IMR-90 (cell line): ENCODE measurements around the gene SNRNP200. TPM values are rescaled to one million over a fixed set of nuclear protein-coding genes. Genes with fewer than 3 reads are reported as not detected.

Source experiments
- ATAC-seq: fragments of 200-7000 bp; cut with Tn5 transposase; 2 replicates; pipeline ENCODE4 v1.9.1; 2020; ENCODE audit warnings: low read depth, mild to moderate bottlenecking, moderate library complexity
- BruUV-seq: library from RNA; stranded (reverse); fragments of 400-500 nt; replicated peaks from 2 replicates; lab custom pipeline; 2021; lab: Mats Ljungman, UMichigan
- CTCF ChIA-PET: fragments of 300-600 bp; formaldehyde crosslinking; extraction: SDS; loops from one replicate; lab custom pipeline; 2021; ENCODE audit warnings: antibody characterized with exemption; lab: Yijun Ruan, JAX
- POLR2A ChIA-PET: fragments of 300-600 bp; sonication (Branson Sonifier 250); formaldehyde crosslinking; loops from one replicate; lab custom pipeline; 2022; ENCODE audit warnings: antibody characterized with exemption; ENCODE audit not compliant: unreplicated experiment; lab: Charles Lee
- DNase-seq: peaks from one replicate; pipeline ENCODE4 v3.0.0; 2013
- H2AFZ ChIP-seq: replicated peaks from 2 replicates; pipeline ENCODE3; 2013; ENCODE audit warnings: low read length, mild to moderate bottlenecking; ENCODE audit not compliant: poor library complexity
- H2AK5ac ChIP-seq: 2 replicates; pipeline ENCODE4 v1.6.1; 2013; ENCODE audit warnings: low read depth, low read length, inconsistent platforms
- H2AK9ac ChIP-seq: replicated peaks from 2 replicates; pipeline ENCODE3; 2013; ENCODE audit warnings: mild to moderate bottlenecking, low read depth, low read length, moderate library complexity; ENCODE audit not compliant: poor library complexity
- H2BK120ac ChIP-seq: 2 replicates; pipeline ENCODE4 v1.6.1; 2013; ENCODE audit warnings: low read depth, low read length, inconsistent platforms
- H2BK15ac ChIP-seq: 3 replicates; pipeline ENCODE4 v1.6.1; 2013; ENCODE audit warnings: low read depth, low read length, inconsistent platforms
- H2BK20ac ChIP-seq: 2 replicates; pipeline ENCODE4 v1.6.1; 2013; ENCODE audit warnings: low read depth, mild to moderate bottlenecking, inconsistent platforms, low read length, moderate library complexity
- H2BK5ac ChIP-seq: 2 replicates; pipeline ENCODE4 v1.6.1; 2013; ENCODE audit warnings: mild to moderate bottlenecking, low read depth, low read length, inconsistent platforms; ENCODE audit not compliant: poor library complexity, severe bottlenecking
- H3K14ac ChIP-seq: replicated peaks from 2 replicates; pipeline ENCODE4 v1.6.1; 2013; ENCODE audit warnings: low read depth, low read length, inconsistent platforms
- H3K18ac ChIP-seq: 2 replicates; pipeline ENCODE4 v1.6.1; 2013; ENCODE audit warnings: low read depth, low read length, control low read depth
- H3K23ac ChIP-seq: 2 replicates; pipeline ENCODE4 v1.6.1; 2013; ENCODE audit warnings: low read depth, low read length, inconsistent platforms
- H3K27ac ChIP-seq: 2 replicates; pipeline ENCODE4 v1.5.1; 2013; ENCODE audit warnings: mild to moderate bottlenecking, control low read depth, low read length; ENCODE audit not compliant: insufficient read depth
- H3K27me3 ChIP-seq: 2 replicates; pipeline ENCODE4 v1.6.1; 2013; ENCODE audit warnings: low read length; ENCODE audit not compliant: control insufficient read depth, insufficient read depth
- H3K36me3 ChIP-seq: 2 replicates; pipeline ENCODE4 v1.6.1; 2013; ENCODE audit warnings: low read length, mixed read lengths; ENCODE audit not compliant: control insufficient read depth, insufficient read depth
- H3K4ac ChIP-seq: 2 replicates; pipeline ENCODE4 v1.6.1; 2013; ENCODE audit warnings: low read depth, low read length, inconsistent platforms
- H3K4me1 ChIP-seq: 2 replicates; pipeline ENCODE4 v1.6.1; 2013; ENCODE audit warnings: low read length, mixed read lengths; ENCODE audit not compliant: control insufficient read depth, insufficient read depth
- H3K4me2 ChIP-seq: 2 replicates; pipeline ENCODE4 v1.6.1; 2013; ENCODE audit warnings: low read depth, mild to moderate bottlenecking, control low read depth, low read length, moderate library complexity
- H3K4me3 ChIP-seq: 2 replicates; pipeline ENCODE4 v1.5.1; 2013; ENCODE audit warnings: low read depth, mild to moderate bottlenecking, control low read depth, low read length, moderate library complexity; ENCODE audit not compliant: insufficient read depth
- H3K56ac ChIP-seq: 2 replicates; pipeline ENCODE4 v1.6.1; 2013; ENCODE audit warnings: low read length, inconsistent platforms; ENCODE audit not compliant: insufficient read depth; ENCODE audit errors: extremely low read depth
- H3K79me1 ChIP-seq, 2 experiments: 2 replicates each; pipeline ENCODE4 v1.6.1; 2013; ENCODE audit warnings: low read length in 2 of 2, inconsistent platforms in 1 of 2, low read depth in 1 of 2
- H3K9ac ChIP-seq: 2 replicates; pipeline ENCODE4 v1.6.1; 2013; ENCODE audit warnings: low read depth, low read length, control low read depth
- H3K9me1 ChIP-seq: 2 replicates; pipeline ENCODE4 v1.6.1; 2013; ENCODE audit warnings: low read length, inconsistent platforms; ENCODE audit not compliant: insufficient read depth
- H3K9me3 ChIP-seq: 2 replicates; pipeline ENCODE4 v1.6.1; 2013; ENCODE audit warnings: low read length; ENCODE audit not compliant: control insufficient read depth, insufficient read depth
- H4K20me1 ChIP-seq: 2 replicates; pipeline ENCODE4 v1.6.1; 2013; ENCODE audit warnings: low read length, inconsistent platforms; ENCODE audit not compliant: insufficient read depth
- H4K5ac ChIP-seq: 2 replicates; pipeline ENCODE4 v1.6.1; 2013; ENCODE audit warnings: mild to moderate bottlenecking, low read depth, low read length, control low read depth
- H4K8ac ChIP-seq, 2 experiments: 2 replicates each; pipeline ENCODE4 v1.6.1; 2013; ENCODE audit warnings: low read depth in 2 of 2, low read length in 2 of 2, control low read depth in 1 of 2, inconsistent platforms in 1 of 2
- H4K91ac ChIP-seq: 2 replicates; pipeline ENCODE4 v1.6.1; 2013; ENCODE audit warnings: low read depth, low read length, inconsistent platforms; ENCODE audit not compliant: insufficient read depth
- BHLHE40 ChIP-seq: fragments of 150-350 bp; IDR thresholded peaks from 2 replicates; pipeline ENCODE4 v1.6.1; 2016; ENCODE audit warnings: mild to moderate bottlenecking, low read depth, low read length
- CEBPB ChIP-seq: IDR thresholded peaks from 2 replicates; pipeline ENCODE4 v1.6.1; 2012; ENCODE audit warnings: low read depth, low read length, improper control_type of control experiment
- CHD1 ChIP-seq: IDR thresholded peaks from 2 replicates; pipeline ENCODE4 v1.6.1; 2012; ENCODE audit warnings: low read depth, low read length, improper control_type of control experiment
- ELK1 ChIP-seq: fragments of 150-350 bp; IDR thresholded peaks from 2 replicates; pipeline ENCODE4 v1.6.1; 2016; ENCODE audit warnings: low read depth, mild to moderate bottlenecking, low read length, moderate library complexity, borderline replicate concordance
- FOS ChIP-seq: fragments of 150-350 bp; IDR thresholded peaks from 2 replicates; pipeline ENCODE4 v1.6.1; 2016; ENCODE audit warnings: low read depth, low read length
- MAFK ChIP-seq: IDR thresholded peaks from 2 replicates; pipeline ENCODE4 v1.6.1; 2012; ENCODE audit warnings: low read depth, low read length, improper control_type of control experiment
- MAZ ChIP-seq: IDR thresholded peaks from 2 replicates; pipeline ENCODE4 v1.6.1; 2012; ENCODE audit warnings: low read depth, mild to moderate bottlenecking, low read length, improper control_type of control experiment, moderate library complexity, borderline replicate concordance
- MXI1 ChIP-seq: IDR thresholded peaks from 2 replicates; pipeline ENCODE4 v1.6.1; 2012; ENCODE audit warnings: low read depth, mild to moderate bottlenecking, low read length, moderate library complexity, borderline replicate concordance
- NFE2L2 ChIP-seq: fragments of 150-350 bp; IDR thresholded peaks from 2 replicates; pipeline ENCODE4 v1.6.1; 2016; ENCODE audit warnings: low read depth, mild to moderate bottlenecking, low read length
- POLR2A ChIP-seq: IDR thresholded peaks from 2 replicates; pipeline ENCODE4 v1.6.1; 2012; ENCODE audit warnings: mild to moderate bottlenecking, low read depth, low read length
- RAD21 ChIP-seq: IDR thresholded peaks from 2 replicates; pipeline ENCODE4 v1.6.1; 2012; ENCODE audit warnings: low read length, improper control_type of control experiment
- RCOR1 ChIP-seq: IDR thresholded peaks from 2 replicates; pipeline ENCODE4 v1.6.1; 2012; ENCODE audit warnings: mild to moderate bottlenecking, low read length, improper control_type of control experiment; ENCODE audit not compliant: insufficient replicate concordance
- RFX5 ChIP-seq: IDR thresholded peaks from 2 replicates; pipeline ENCODE4 v1.8.0; 2012; ENCODE audit warnings: low read depth, mild to moderate bottlenecking, low read length, moderate library complexity
- SMC3 ChIP-seq: fragments of 150-350 bp; IDR thresholded peaks from 2 replicates; pipeline ENCODE4 v1.6.1; 2016; ENCODE audit warnings: low read depth, mild to moderate bottlenecking, antibody characterized with exemption, low read length, moderate library complexity
- WGBS, 2 experiments: methylation state at CpG; one replicate each; pipeline versions ENCODE4 v1.1.5 to v1.1.7; 2013; ENCODE audit warnings: missing lambda C conversion rate in 2 of 2; ENCODE audit not compliant: insufficient read length in 1 of 2; ENCODE audit errors: extremely low coverage in 2 of 2; 5-methylcytosine and 5-hydroxymethylcytosine counted together
- dilution Hi-C: fragments of 300-500 bp; cut with HindIII; formaldehyde crosslinking; loops from one replicate; pipeline ENCODE4 v1.14.3; 2018; ENCODE audit warnings: low sequenced_read_pairs; ENCODE audit not compliant: unreplicated experiment
- in situ Hi-C: fragments of 300-500 bp; cut with MboI; formaldehyde crosslinking; loops from 3 replicates; pipeline ENCODE4 v1.14.3; 2019; ENCODE audit warnings: low sequenced_read_pairs, inconsistent platforms, mixed read lengths
- intact Hi-C: fragments of 100-400 bp; cut with micrococcal nuclease; formaldehyde crosslinking; loops from 2 replicates; pipeline ENCODE4 v1.10.0; 2022
- polyA plus RNA-seq, 3 experiments: library from polyadenylated mRNA; depleted of rRNA; stranded (reverse); fragments of >200 nt; gene quantifications; 2 replicates each; pipeline ENCODE4 v1.2.3, GENCODE V29; 2012; ENCODE audit warnings: low replicate concordance in 1 of 3
- total RNA-seq: library from RNA; depleted of rRNA; stranded (reverse); fragments of >200 nt; gene quantifications from 2 replicates; pipeline ENCODE4 v1.2.3, GENCODE V29; 2012
- TF ChIP-seq, protein P1 (sequence below): conservative IDR thresholded peaks from 2 replicates; pipeline ENCODE4 v1.5.1; 2012; ENCODE audit warnings: mild to moderate bottlenecking, low read depth, low read length, improper control_type of control experiment
- TF ChIP-seq, protein P2 (sequence below): fragments of 150-350 bp; IDR thresholded peaks from 2 replicates; pipeline ENCODE4 v1.6.1; 2017; ENCODE audit warnings: mild to moderate bottlenecking, antibody characterized with exemption, low read length, low read depth

Gene SNRNP200
- total and polyA plus RNA-seq, 2 of the 4 experiments (the other 2 are of a cell fraction) = 44.1 to 108 TPM

DNA sequence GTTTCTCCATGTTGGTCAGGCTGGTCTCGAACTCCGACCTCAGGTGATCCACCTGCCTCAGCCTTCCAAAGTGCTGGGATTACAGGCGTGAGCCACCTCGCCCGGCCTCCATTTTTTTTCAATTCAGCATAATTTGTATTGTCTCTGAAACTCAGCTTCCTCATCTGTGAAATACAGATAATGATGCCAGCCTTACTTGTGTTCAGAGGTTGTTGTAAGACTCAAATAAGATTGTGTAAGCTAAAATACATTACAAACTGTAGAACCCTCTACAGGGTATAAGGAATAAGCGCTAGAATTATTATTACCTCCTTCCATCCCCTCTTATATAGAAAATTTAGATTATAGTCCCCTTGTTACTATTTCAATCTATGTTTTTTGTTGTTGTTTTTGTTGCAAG, 71.9 kb downstream of the SNRNP200 start:
- no peaks in the 10 kb centered on the region for H3K9me3 ChIP-seq
- no peaks in the 10 kb centered on the region for H3K36me3 ChIP-seq
- no peak overlapping the region for H4K5ac ChIP-seq
- no peak overlapping the region for H2BK5ac ChIP-seq
- peaks cover 4% of the 10 kb centered on the region for H3K9me1 ChIP-seq
- POLR2A ChIA-PET = interaction anchor here (0.7 kb wide), 1 partner anchor 58 kb away, joined by 11 read pairs; no protein-coding TSS in a partner anchor
- no peak for ATAC-seq
- H2AK5ac ChIP-seq = no peak overlapping the region
- no peak overlapping the region for H3K4ac ChIP-seq
- H2AFZ ChIP-seq = no peak overlapping the region
- no peak for TF ChIP-seq NFE2L2
- no peak for TF ChIP-seq RAD21
- no peak for TF ChIP-seq MAZ
- no peak for TF ChIP-seq ELK1
- no peak for TF ChIP-seq SMC3
- TF ChIP-seq, protein P1, sequence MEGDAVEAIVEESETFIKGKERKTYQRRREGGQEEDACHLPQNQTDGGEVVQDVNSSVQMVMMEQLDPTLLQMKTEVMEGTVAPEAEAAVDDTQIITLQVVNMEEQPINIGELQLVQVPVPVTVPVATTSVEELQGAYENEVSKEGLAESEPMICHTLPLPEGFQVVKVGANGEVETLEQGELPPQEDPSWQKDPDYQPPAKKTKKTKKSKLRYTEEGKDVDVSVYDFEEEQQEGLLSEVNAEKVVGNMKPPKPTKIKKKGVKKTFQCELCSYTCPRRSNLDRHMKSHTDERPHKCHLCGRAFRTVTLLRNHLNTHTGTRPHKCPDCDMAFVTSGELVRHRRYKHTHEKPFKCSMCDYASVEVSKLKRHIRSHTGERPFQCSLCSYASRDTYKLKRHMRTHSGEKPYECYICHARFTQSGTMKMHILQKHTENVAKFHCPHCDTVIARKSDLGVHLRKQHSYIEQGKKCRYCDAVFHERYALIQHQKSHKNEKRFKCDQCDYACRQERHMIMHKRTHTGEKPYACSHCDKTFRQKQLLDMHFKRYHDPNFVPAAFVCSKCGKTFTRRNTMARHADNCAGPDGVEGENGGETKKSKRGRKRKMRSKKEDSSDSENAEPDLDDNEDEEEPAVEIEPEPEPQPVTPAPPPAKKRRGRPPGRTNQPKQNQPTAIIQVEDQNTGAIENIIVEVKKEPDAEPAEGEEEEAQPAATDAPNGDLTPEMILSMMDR = no peak
- no peak for TF ChIP-seq BHLHE40
- no peak for TF ChIP-seq MXI1
- TF ChIP-seq MAFK = no peak
- no peak for TF ChIP-seq FOS
- no peak for TF ChIP-seq CHD1
- TF ChIP-seq RFX5 = no peak
- TF ChIP-seq, protein P2, sequence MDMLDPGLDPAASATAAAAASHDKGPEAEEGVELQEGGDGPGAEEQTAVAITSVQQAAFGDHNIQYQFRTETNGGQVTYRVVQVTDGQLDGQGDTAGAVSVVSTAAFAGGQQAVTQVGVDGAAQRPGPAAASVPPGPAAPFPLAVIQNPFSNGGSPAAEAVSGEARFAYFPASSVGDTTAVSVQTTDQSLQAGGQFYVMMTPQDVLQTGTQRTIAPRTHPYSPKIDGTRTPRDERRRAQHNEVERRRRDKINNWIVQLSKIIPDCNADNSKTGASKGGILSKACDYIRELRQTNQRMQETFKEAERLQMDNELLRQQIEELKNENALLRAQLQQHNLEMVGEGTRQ = no peak
- no peak for TF ChIP-seq POLR2A
- TF ChIP-seq RCOR1 = no peak
- TF ChIP-seq CEBPB = no peak
- no peak overlapping the region for H3K14ac ChIP-seq
- WGBS, 2 experiments = no CpG with 5 or more reads among the region's 6 CpGs
- H3K4me3 ChIP-seq = no peak overlapping the region
- H3K4me2 ChIP-seq = no peak overlapping the region
- peaks cover 9% of the 10 kb centered on the region in 2 experiments for H3K79me1 ChIP-seq
- H3K18ac ChIP-seq = no peak overlapping the region
- intact Hi-C loops (no loop called here), dilution Hi-C loops (no loop called here), in situ Hi-C loops (no loop called here)
- CTCF ChIA-PET = interaction anchor here (0.8 kb wide), 1 partner anchor 178 kb away, joined by 3 read pairs; no protein-coding TSS in a partner anchor
- no peak overlapping the region for H3K23ac ChIP-seq
- H4K20me1 ChIP-seq = no peaks in the 10 kb centered on the region; the same call in 1 of the 2 replicates
- H3K27ac ChIP-seq = no peak overlapping the region
- H4K91ac ChIP-seq = no peak overlapping the region
- H2BK120ac ChIP-seq = no peak overlapping the region
- H2BK15ac ChIP-seq = no peak overlapping the region
- no peak overlapping the region for H2AK9ac ChIP-seq
- no peak overlapping the region for H4K8ac ChIP-seq
- H2BK20ac ChIP-seq = no peak overlapping the region
- DNase-seq = no peak
- H3K4me1 ChIP-seq = no peaks in the 10 kb centered on the region
- H3K27me3 ChIP-seq = no peaks in the 10 kb centered on the region
- H3K56ac ChIP-seq = no peak overlapping the region
- no peak overlapping the region for H3K9ac ChIP-seq
- BruUV-seq = no TSS peak
